ENCODE results near the gene C12orf75.

The C12orf75 gene

DNA sequence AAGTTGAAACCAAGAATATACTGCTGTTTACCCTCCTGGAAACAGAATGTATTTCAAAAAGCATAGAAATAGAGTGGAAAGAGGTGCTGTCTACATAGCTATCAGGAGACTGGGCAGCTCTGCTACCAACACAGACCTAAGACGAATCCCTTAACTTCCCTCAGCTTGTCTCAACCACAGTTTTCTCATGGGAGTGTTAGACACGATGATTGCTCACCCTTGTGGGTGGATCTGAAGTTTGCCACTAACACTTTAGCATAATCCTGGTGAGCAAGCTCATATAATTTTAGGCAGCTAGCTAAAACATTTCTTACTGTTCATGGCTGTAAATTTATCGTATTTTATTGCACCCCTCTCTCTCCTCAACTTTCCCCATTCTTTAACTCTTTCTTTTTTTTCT lies 38.5 kb downstream of the C12orf75 start:
- in situ Hi-C loops (cut with MboI; ENCODE audit: low sequenced_read_pairs), result no loop called here

DNA sequence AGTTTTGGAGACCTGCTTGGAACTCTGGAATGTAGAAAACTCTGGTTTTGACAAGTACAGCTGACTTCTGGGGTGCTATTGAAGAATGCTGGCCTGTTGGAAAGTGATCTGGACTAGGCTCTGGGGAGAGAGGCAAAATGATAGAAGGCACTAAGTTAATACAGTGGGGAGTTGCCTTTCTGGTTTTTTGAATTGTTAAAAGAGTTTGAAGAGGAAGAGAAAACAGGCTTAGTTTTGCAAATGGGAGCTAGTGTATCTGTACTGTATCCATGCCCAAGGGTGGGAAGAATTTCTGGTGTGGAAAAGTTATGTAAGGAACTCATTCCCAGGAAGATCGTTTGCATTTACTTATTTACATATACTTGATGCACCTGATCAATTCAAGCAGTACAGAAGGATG lies 43.8 kb downstream of the C12orf75 start:
- in situ Hi-C loops (cut with MboI; ENCODE audit: low sequenced_read_pairs), result no loop called here

GRCh38 chr12:105377077-105377476 lies 46.6 kb downstream of the C12orf75 start:
- in situ Hi-C loops (cut with MboI; ENCODE audit: low sequenced_read_pairs), result no loop called here

DNA sequence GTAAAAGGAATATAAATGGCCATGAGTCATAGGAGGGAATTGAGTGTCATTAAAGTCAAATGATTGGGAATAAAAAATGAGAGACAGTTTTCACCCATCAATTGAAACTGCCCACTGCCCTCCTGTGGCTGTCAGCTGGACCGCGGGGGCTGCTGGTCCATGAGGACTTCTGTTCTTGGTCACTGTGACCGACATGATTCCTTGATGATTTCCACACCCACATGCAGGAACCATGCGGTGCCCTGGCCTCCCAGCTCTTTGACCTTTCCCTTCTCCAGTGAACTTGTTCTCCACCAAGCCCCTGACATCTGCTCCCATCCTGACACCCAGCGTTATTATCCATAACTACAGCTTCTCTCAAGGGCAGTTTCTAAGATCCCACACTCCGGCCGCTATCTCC lies 48.4 kb downstream of the C12orf75 start:
- in situ Hi-C loops (cut with MboI; ENCODE audit: low sequenced_read_pairs), result no loop called here

- in situ Hi-C loops (cut with MboI; ENCODE audit: low sequenced_read_pairs), result no loop called here
Observed at GRCh38 chr12:105382771-105383622, 52.5 kb downstream of the C12orf75 start.

GRCh38 chr12:105384220-105384619 lies 53.7 kb downstream of the C12orf75 start:
- in situ Hi-C loops (cut with MboI; ENCODE audit: low sequenced_read_pairs), result no loop called here

DNA sequence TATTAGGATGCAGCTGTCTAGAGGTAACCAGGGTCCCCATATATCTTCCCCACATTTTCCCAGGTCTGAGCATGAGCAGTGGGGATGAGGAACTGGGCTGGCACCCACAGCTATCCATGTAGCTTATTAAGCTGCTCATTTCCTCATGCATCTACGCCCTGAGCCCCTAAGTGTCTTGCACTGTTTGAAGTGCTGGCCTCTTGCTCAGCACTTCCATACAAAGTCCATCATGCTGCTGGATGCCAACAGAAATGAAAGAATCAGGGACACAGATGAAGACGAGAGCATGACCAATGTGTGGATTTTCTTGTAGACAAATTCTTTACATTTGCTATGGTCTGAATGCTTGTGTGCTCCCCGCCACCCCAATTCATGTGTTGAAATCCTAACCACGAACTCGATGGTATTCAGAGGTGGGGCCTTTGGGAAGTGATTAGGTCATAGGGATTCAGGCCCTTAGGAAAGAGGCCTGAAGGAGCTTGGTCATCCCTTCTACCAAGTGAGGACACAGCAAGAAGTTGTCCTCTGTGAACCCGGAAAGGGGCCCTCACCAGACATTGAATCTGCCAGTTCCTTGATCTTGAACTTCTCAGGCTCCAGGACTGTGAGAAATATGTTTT lies 54.5 kb downstream of the C12orf75 start:
- in situ Hi-C loops (cut with MboI; ENCODE audit: low sequenced_read_pairs), result no loop called here

- in situ Hi-C loops (cut with MboI; ENCODE audit: low sequenced_read_pairs), result no loop called here
Observed at GRCh38 chr12:105386431-105386830, 55.9 kb downstream of the C12orf75 start.

DNA sequence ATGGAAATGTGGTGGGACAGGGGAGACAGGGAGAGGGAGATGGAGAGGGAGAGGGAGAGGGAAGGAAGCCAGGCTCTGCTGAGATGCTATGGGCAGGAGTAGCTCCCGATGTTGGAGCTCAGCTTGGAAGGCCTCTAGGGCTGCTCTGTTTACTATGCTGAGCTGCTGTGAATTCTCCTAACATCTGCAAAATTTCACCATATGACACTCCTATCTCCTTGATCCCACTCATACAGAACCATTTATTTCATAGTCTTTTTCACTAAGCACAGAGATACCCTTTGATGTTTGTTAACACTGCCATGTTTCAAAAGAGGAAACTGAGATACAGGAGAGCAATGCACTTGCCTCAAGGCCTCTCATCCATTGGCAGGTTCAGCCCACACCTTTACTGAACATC lies 60.7 kb downstream of the C12orf75 start:
- in situ Hi-C loops (cut with MboI; ENCODE audit: low sequenced_read_pairs), result no loop called here

GRCh38 chr12:105393587-105393986 lies 63.1 kb downstream of the C12orf75 start:
- in situ Hi-C loops (cut with MboI; ENCODE audit: low sequenced_read_pairs), result no loop called here

GRCh38 chr12:105396024-105396423 lies 65.5 kb downstream of the C12orf75 start:
- in situ Hi-C loops (cut with MboI; ENCODE audit: low sequenced_read_pairs), result no loop called here

DNA sequence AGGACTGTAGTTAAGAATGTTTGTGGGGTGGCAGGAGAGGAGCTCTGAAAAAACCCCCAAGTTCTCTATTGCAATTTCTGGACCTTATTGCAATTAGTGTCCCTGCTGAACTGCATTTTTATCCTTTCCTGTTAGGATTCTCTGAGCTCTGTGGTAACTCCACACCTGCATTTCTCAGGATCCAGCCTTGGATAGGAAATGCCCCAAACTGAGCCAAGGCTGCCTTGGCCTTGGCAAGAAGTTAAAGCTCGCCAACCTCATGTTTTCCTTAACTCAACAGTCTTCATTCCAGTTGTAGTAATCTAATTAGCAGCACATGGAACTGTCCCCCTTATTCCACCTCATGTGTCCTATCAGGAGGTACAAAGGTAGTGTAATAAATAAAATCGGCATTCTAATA lies 66.5 kb downstream of the C12orf75 start:
- in situ Hi-C loops (cut with MboI; ENCODE audit: low sequenced_read_pairs), result no loop called here

DNA sequence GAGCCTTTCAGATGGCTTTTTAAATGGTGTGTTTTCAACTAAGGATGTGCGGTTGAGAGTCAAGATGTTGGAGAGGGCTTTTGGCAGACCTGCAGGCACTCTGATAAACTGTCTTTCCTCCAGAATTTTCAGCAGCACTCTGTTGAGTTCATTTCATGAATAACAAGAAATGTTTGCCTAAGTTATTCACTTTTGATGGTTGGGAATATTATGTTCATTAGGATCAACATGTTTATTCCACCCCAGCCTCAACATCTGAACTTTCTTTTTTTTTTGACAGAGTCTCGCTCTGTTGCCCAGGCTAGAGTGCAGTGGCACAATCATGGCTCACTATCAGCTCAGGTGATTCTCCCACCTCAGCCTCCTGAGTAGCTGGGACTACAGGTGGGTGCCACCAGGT lies 68.4 kb downstream of the C12orf75 start:
- in situ Hi-C loops (cut with MboI; ENCODE audit: low sequenced_read_pairs), result no loop called here

- in situ Hi-C loops (cut with MboI; ENCODE audit: low sequenced_read_pairs), result loop anchor here (25.0 kb wide), 1 partner anchor 738 kb away; the partner anchor contains the start of gene NUAK1
Observed at GRCh38 chr12:105399428-105400081, 69.1 kb downstream of the C12orf75 start.

DNA sequence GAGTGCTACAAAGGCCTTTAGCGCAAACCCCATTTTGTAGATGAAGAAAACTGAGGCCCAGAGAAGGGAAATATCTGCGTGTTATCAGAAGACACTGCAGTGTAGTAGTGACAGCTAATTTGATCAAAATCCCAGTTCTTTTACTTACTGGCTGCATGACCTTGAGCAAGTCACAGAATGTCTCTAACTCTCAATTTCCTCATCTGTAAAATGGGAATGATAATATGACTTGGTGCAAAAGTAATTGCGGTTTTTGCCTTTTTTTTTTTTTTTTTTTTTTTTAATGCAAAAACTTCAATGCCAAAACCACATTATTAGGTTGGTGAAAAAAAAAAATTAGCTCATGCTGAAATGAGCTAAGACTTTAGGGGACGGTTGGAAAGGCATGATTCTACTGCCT lies 69.7 kb downstream of the C12orf75 start:
- in situ Hi-C loops (cut with MboI; ENCODE audit: low sequenced_read_pairs), result loop anchor here (25.0 kb wide), 1 partner anchor 737 kb away; the partner anchor contains the start of gene NUAK1

GRCh38 chr12:105401198-105401597 lies 70.7 kb downstream of the C12orf75 start:
- in situ Hi-C loops (cut with MboI; ENCODE audit: low sequenced_read_pairs), result loop anchor here (25.0 kb wide), 1 partner anchor 736 kb away; the partner anchor contains the start of gene NUAK1

DNA sequence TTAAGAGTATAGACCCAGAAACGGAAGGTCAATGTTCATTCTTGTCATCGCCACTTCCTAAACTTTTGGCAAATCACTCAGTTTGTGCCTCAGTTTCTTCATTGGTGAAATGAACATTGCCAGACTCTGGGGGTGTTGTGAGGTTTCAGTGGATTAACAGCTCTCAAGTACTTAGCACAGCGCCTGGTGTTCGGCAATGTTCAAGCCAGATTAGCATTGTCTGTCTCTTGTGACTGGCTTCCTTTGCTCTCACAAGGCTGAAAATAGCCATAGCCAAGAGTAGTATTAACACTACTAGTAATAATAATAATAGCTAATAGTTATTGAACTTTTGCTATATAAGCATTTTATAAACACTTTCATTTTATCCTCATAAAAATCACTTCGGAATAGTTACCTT lies 71.9 kb downstream of the C12orf75 start:
- in situ Hi-C loops (cut with MboI; ENCODE audit: low sequenced_read_pairs), result loop anchor here (25.0 kb wide), 1 partner anchor 735 kb away; the partner anchor contains the start of gene NUAK1

DNA sequence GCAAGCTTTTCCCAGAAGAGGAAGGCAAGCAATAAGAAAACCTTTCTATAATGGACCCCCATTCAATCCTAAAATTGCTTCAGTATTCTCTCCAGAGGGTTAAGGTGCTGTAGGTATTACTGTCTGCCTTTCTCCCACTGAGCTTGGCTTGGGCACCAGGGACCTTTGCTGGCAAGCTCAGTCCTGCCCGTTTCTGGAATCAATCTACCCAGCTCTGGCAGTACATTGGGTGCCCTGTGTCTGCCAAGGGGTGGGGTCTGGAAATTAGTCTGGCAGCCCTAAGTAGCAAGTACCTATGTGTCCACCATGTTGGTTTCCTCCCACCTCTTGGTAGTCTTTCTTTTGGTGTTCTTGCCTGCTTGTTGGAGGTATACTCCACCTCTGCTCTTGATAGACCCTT lies 72.6 kb downstream of the C12orf75 start:
- in situ Hi-C loops (cut with MboI; ENCODE audit: low sequenced_read_pairs), result loop anchor here (25.0 kb wide), 1 partner anchor 734 kb away; the partner anchor contains the start of gene NUAK1

GRCh38 chr12:105404134-105404533 lies 73.6 kb downstream of the C12orf75 start:
- in situ Hi-C loops (cut with MboI; ENCODE audit: low sequenced_read_pairs), result loop anchor here (25.0 kb wide), 1 partner anchor 733 kb away; the partner anchor contains the start of gene NUAK1

DNA sequence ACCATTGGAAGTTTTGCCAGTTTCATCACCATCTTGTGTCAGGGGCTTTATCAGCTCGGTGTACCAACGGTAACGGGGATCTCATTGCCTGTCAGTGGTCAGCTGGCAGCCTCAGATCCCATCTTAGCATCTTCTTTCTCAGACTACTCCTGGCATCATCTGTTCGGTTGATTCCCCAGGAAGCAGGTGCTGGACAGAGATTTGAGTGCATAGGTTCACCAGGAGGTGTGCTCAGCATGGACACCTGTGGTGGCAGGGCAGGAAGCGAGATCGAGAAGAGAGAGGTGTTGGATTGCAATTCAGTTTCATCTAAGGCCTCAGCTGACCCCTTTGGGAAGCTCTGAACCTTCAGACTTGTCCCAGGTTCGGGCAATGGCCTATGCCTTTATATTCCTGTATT lies 76.0 kb downstream of the C12orf75 start:
- in situ Hi-C loops (cut with MboI; ENCODE audit: low sequenced_read_pairs), result loop anchor here (25.0 kb wide), 1 partner anchor 731 kb away; the partner anchor contains the start of gene NUAK1

- in situ Hi-C loops (cut with MboI; ENCODE audit: low sequenced_read_pairs), result loop anchor here (25.0 kb wide), 1 partner anchor 728 kb away; the partner anchor contains the start of gene NUAK1
Observed at GRCh38 chr12:105409279-105409678, 78.8 kb downstream of the C12orf75 start.

All from HL-60/S4 treated with phorbol 12-myristate 13-acetate at 8.2 ng/mL for 4 days and 3 days (cell line).